ENCODE results near the gene WDFY3. TPM values are rescaled to one million over a fixed set of nuclear protein-coding genes. Genes with fewer than 3 reads are reported as not detected.

Gene WDFY3
- polyA plus RNA-seq, 2 of the 4 experiments (the other 2 are of a cell fraction), result 6.6 to 25.1 TPM

DNA sequence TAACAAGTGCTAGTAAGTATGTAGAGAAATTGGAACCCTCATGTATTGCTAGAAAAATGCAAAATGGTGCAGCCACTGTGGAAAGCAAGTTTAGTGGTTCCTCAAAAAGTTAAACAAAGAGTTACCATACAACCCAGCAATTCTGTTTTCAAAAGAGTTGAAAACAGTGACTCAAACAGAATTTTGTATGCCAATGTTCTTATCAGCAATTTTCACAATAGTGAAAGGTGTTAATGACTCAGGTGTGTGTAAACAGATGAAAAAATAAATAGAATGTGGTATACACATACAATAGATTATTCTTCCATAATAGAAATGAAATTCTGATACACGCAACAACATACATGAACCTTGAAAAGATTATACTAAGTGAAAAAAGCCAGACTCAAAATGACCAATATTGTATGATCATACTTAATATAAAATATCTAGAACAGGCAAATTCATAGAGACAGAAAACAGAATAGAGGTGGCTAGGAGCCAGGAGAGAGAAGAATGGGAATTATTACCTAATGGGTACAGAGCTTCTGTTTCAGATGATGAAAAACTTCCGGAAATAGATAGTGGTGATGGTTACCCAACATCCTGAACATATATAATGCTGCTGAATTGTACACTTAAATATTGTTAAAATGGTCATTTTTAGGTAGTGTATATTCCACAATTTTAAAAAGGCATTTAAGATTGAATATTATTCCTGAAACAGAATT, 51.6 kb downstream of the WDFY3 start:
- Histone ChIP-seq H3K4me3 (no peak overlapping the region), H3K27ac (no peak overlapping the region), H3K9me3 (no peaks in the 10 kb centered on the region), H3K4me1 (no peaks in the 10 kb centered on the region), H3K4me2 (no peak overlapping the region)
- POLR2A ChIA-PET, result no interaction called here
- CTCF ChIA-PET, result no interaction called here
- TF ChIP-seq KDM5A (IDR thresholded peaks at IDR 0.05) (no peak), NFE2L2 (conservative IDR thresholded peaks at IDR 0.05; ENCODE audit: low read length) (no peak), HOXB13 (CRISPR knock-in tag; IDR thresholded peaks at IDR 0.05; ENCODE audit: low read depth) (no peak), TP53 (CRISPR knock-in tag; IDR thresholded peaks at IDR 0.05) (no peak), CEBPB (IDR thresholded peaks at IDR 0.05) (no peak), CHD2 (IDR thresholded peaks at IDR 0.05; ENCODE audit: low read length, partially characterized antibody) (no peak), HEYL (CRISPR knock-in tag; IDR thresholded peaks at IDR 0.05) (no peak)
- TF ChIP-seq, protein P1, sequence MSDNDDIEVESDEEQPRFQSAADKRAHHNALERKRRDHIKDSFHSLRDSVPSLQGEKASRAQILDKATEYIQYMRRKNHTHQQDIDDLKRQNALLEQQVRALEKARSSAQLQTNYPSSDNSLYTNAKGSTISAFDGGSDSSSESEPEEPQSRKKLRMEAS (IDR thresholded peaks at IDR 0.05), result no peak
- WGBS (ENCODE audit: missing lambda C conversion rate), result 94% methylated on average over 2 of the region's 2 CpGs
- no peak for ATAC-seq
- no peak for FAIRE-seq
- no peak for DNase-seq (ENCODE audit: low read depth in 1 of 2, low spot score in 1 of 2)

DNA sequence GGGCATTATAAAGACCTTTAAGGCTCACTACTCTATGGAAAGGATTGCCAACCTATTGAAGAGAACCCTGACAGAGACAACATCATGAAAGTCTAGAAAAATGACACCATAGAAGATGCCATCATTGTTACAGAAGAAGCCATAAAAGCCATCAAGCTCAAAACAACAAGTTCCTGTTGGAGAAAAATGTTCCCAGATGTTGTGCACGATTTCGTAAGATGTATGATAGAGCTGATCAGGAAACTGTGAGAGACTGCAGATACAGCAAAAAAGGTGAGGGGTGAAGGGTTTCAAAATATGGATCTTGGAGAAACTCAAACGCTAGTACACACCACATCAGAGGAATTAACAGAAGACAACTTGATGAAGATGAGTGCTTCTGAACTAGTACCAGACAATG, 53.3 kb downstream of the WDFY3 start:
- H3K4me3 ChIP-seq, result no peak overlapping the region
- H3K27ac ChIP-seq, result no peak overlapping the region
- FAIRE-seq, result no peak
- ChIA-PET POLR2A (no interaction called here), CTCF (no interaction called here)
- H3K4me1 ChIP-seq, result no peaks in the 10 kb centered on the region
- 87% methylated on average over 3 of the region's 3 CpGs for WGBS (ENCODE audit: missing lambda C conversion rate)
- H3K9me3 ChIP-seq, result no peaks in the 10 kb centered on the region
- no peak overlapping the region for H3K4me2 ChIP-seq
- no peak for TF ChIP-seq RNF2 (IDR thresholded peaks at IDR 0.05; ENCODE audit: borderline replicate concordance, low read depth)
- no peak for TF ChIP-seq EHMT2 (IDR thresholded peaks at IDR 0.05; ENCODE audit: low read depth)
- TF ChIP-seq NFE2L2 (conservative IDR thresholded peaks at IDR 0.05; ENCODE audit: low read length), result no peak
- TF ChIP-seq, protein P2, sequence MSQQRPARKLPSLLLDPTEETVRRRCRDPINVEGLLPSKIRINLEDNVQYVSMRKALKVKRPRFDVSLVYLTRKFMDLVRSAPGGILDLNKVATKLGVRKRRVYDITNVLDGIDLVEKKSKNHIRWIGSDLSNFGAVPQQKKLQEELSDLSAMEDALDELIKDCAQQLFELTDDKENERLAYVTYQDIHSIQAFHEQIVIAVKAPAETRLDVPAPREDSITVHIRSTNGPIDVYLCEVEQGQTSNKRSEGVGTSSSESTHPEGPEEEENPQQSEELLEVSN (IDR thresholded peaks at IDR 0.05; ENCODE audit: borderline replicate concordance, low read depth), result no peak
- TF ChIP-seq RARB (CRISPR knock-in tag; IDR thresholded peaks at IDR 0.05), result no peak
- no peak for TF ChIP-seq CBX2 (IDR thresholded peaks at IDR 0.05; ENCODE audit: borderline replicate concordance, low read depth)
- TF ChIP-seq FOSB (CRISPR knock-in tag; IDR thresholded peaks at IDR 0.05), result no peak
- no peak for TF ChIP-seq ESRRA (IDR thresholded peaks at IDR 0.05; ENCODE audit: borderline replicate concordance, low read length)
- TF ChIP-seq HDAC2 (IDR thresholded peaks at IDR 0.05), result no peak
- TF ChIP-seq, protein P3, sequence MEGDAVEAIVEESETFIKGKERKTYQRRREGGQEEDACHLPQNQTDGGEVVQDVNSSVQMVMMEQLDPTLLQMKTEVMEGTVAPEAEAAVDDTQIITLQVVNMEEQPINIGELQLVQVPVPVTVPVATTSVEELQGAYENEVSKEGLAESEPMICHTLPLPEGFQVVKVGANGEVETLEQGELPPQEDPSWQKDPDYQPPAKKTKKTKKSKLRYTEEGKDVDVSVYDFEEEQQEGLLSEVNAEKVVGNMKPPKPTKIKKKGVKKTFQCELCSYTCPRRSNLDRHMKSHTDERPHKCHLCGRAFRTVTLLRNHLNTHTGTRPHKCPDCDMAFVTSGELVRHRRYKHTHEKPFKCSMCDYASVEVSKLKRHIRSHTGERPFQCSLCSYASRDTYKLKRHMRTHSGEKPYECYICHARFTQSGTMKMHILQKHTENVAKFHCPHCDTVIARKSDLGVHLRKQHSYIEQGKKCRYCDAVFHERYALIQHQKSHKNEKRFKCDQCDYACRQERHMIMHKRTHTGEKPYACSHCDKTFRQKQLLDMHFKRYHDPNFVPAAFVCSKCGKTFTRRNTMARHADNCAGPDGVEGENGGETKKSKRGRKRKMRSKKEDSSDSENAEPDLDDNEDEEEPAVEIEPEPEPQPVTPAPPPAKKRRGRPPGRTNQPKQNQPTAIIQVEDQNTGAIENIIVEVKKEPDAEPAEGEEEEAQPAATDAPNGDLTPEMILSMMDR (IDR thresholded peaks at IDR 0.05), result no peak
- no peak for DNase-seq (ENCODE audit: low read depth in 1 of 2, low spot score in 1 of 2)
- no peak for ATAC-seq

DNA sequence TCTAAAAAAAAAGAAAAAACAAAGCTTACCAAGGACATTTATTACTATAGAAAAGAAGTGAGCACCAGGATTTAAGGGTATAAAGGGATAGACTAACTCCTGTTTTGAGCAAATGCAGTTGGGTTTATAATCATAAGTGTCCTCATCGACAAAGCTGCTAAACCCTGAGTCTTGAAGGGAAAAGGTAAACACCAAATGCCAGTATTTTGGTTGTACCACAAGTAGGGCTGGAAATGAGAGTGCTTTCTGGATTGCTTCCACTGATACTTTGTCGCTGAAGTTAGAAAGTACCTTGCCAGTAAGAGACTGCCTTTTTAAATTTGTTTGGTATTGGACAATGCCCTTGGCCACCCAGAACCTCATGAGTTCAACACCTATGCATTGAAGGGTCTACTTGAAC, 53.7 kb downstream of the WDFY3 start:
- FAIRE-seq, result no peak
- ATAC-seq, result no peak
- Histone ChIP-seq H3K9me3 (no peaks in the 10 kb centered on the region), H3K27ac (no peak overlapping the region), H3K4me3 (no peak overlapping the region), H3K4me2 (no peak overlapping the region), H3K4me1 (no peaks in the 10 kb centered on the region)
- ChIA-PET CTCF (no interaction called here), POLR2A (no interaction called here)
- no peak for DNase-seq (ENCODE audit: low read depth in 1 of 2, low spot score in 1 of 2)
- WGBS (ENCODE audit: missing lambda C conversion rate), result 94% methylated on average over 2 of the region's 2 CpGs
- TF ChIP-seq JUNB (IDR thresholded peaks at IDR 0.05) (no peak), POLR2AphosphoS2 (conservative IDR thresholded peaks at IDR 0.05; ENCODE audit: low read length) (no peak), ZFP36 (IDR thresholded peaks at IDR 0.05; ENCODE audit: borderline replicate concordance, partially characterized antibody) (no peak), FOSB (CRISPR knock-in tag; IDR thresholded peaks at IDR 0.05) (no peak), PHF8 (IDR thresholded peaks at IDR 0.05; ENCODE audit: borderline replicate concordance, low read depth) (no peak), EHF (CRISPR knock-in tag; IDR thresholded peaks at IDR 0.05) (no peak)
